Measurements from ENCODE around the gene UBXN1. TPM values are rescaled to one million over a fixed set of nuclear protein-coding genes. Genes with fewer than 3 reads are reported as not detected.

The UBXN1 gene
- polyA plus RNA-seq, 2 of the 4 experiments (the other 2 are of a cell fraction), result 117 to 120 TPM

DNA sequence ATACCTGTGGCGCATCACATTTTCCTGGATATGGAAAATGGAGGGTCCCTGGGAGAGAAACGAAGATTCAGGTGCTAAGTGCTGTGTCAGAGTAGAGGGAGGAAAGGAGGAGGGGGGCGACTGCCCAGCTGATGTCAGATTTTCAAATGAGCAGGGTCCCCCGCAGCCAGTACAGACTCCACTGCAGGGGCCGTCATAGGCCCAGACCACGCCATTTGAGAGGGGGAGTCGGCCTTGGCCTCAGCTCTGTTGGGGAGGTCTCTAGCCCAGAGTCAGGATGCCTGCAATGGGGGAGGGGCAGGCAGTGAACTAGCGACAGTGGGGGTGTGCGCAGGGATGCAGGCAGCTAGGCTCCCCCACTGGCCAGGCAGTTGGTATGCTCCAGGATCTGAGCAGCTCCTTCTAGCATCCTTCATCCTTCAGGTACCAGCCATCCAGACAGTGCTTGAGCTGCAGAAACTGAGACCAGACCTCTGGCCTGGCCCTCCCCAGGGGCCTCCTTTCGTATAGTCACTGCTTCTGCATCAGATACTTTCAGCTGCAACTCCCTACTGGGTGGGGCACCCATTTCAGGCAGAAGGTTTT lies 28.5 kb upstream of the UBXN1 start, which contains the start of the genes BSCL2 and GNG3:
BSCL2 (minus strand) TSS at position 148 of the 585 bp plus-strand sequence. CDS start 229 bp downstream, outside the sequence.
GNG3 (plus strand) TSS at position 400 of the 585 bp plus-strand sequence. CDS start 620 bp downstream, outside the sequence.
- peaks cover 30% of the 10 kb centered on the region for H3K4me1 ChIP-seq
- WGBS (ENCODE audit: missing lambda C conversion rate), result 89% methylated on average over 9 of the region's 10 CpGs
- FAIRE-seq, result no peak
- peak in 1 of 2 experiments; percentile 39 for DNase-seq (ENCODE audit: low read depth in 1 of 2, low spot score in 1 of 2)
- no peak for ATAC-seq
- POLR2A ChIA-PET, result interaction anchor here (6.1 kb wide), 1 partner anchor 20 kb away, joined by 64 read pairs; the partner anchor contains the start of genes HNRNPUL2 and TTC9C
- TF ChIP-seq GATA3 (IDR thresholded peaks at IDR 0.05; ENCODE audit: borderline replicate concordance), result no peak
- no peak for TF ChIP-seq RFX5 (IDR thresholded peaks at IDR 0.05)
- TF ChIP-seq NPAS2 (CRISPR knock-in tag; IDR thresholded peaks at IDR 0.05; ENCODE audit: borderline replicate concordance), result no peak
- TF ChIP-seq MAZ (IDR thresholded peaks at IDR 0.05; ENCODE audit: borderline replicate concordance, low read depth, low read length), result no peak
- no peak for TF ChIP-seq RARB (CRISPR knock-in tag; IDR thresholded peaks at IDR 0.05)
- no peak for TF ChIP-seq E2F6 (IDR thresholded peaks at IDR 0.05; ENCODE audit: borderline replicate concordance, low read depth)
- no peak for TF ChIP-seq TP53 (CRISPR knock-in tag; IDR thresholded peaks at IDR 0.05)
- TF ChIP-seq HMGXB4 (CRISPR knock-in tag; IDR thresholded peaks at IDR 0.05; ENCODE audit: borderline replicate concordance), result no peak
- TF ChIP-seq FOXS1 (CRISPR knock-in tag; IDR thresholded peaks at IDR 0.05), result no peak
- TF ChIP-seq JUNB (IDR thresholded peaks at IDR 0.05), result no peak
- no peak for TF ChIP-seq EHF (CRISPR knock-in tag; IDR thresholded peaks at IDR 0.05)
- TF ChIP-seq RAD21 (conservative IDR thresholded peaks at IDR 0.05 in 1 of 2, IDR thresholded peaks at IDR 0.05 in 1 of 2), result no peak
- no peak for TF ChIP-seq CBX2 (IDR thresholded peaks at IDR 0.05; ENCODE audit: borderline replicate concordance, low read depth)
- TF ChIP-seq PBX3 (IDR thresholded peaks at IDR 0.05), result no peak
- TF ChIP-seq CBX8 (IDR thresholded peaks at IDR 0.05), result no peak
- no peak for TF ChIP-seq USF2 (IDR thresholded peaks at IDR 0.05)
- no peak for TF ChIP-seq KDM5A (IDR thresholded peaks at IDR 0.05)
- no peak for TF ChIP-seq MAFK (IDR thresholded peaks at IDR 0.05; ENCODE audit: partially characterized antibody)
- TF ChIP-seq EP300 (IDR thresholded peaks at IDR 0.05), result no peak
- peak within 1 kb of the TSS; percentile 69 for H3K4me3 ChIP-seq
- no peaks in the 10 kb centered on the region for H3K9me3 ChIP-seq
- CTCF ChIA-PET, result interaction anchor here (0.7 to 5.3 kb wide), 10 partner anchors 7 to 333 kb away, joined by 3 to 37 read pairs (median 4); partner anchors contain the start of genes HNRNPUL2, LBHD1, TTC9C and UQCC3
- peak within 1 kb of the TSS; percentile 89 for H3K4me2 ChIP-seq
- peak within 1 kb of the TSS; percentile 55 to 92; a peak in 5 of 6 replicates for H3K27ac ChIP-seq

DNA sequence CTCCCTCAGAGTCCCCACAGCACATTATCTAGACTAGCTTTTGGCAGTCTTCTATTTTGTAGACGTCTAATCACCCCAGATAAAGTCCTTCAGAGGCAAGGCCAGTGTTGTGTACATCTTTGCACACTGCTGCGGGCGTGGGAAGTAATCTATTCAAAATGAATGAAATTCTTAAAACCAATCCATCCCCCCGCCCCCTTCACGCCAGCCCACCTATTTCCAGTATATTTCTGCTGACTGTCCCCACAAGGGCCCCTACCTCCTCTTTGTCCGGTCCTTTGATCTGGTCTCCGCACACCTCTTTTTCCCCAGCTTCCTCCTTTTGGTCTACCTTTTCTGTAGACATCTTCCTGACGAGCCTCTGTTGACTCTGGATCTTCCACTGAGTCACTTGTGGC lies 28.0 kb upstream of the UBXN1 start:
- ATAC-seq, result no peak
- TF ChIP-seq SMC3 (IDR thresholded peaks at IDR 0.05) (no peak), POLR2A (IDR thresholded peaks at IDR 0.05; ENCODE audit: low read length) (no peak)
- ChIA-PET CTCF (interaction anchor here (1.0 to 5.3 kb wide), 8 partner anchors 9 to 56 kb away, joined by 3 to 37 read pairs (median 6); partner anchors contain the start of genes HNRNPUL2, LBHD1, TTC9C and UQCC3), POLR2A (interaction anchor here (1.0 to 6.1 kb wide), 7 partner anchors 21 to 294 kb away, joined by 3 to 64 read pairs (median 7); partner anchors contain the start of genes C11orf98, CSKMT, EEF1G and HNRNPUL2)
- peaks cover 26% of the 10 kb centered on the region for H3K4me1 ChIP-seq
- FAIRE-seq, result no peak
- no peaks in the 10 kb centered on the region for H3K9me3 ChIP-seq
- 85% methylated on average over 8 of the region's 8 CpGs for WGBS (ENCODE audit: missing lambda C conversion rate)
- no peak overlapping the region for H3K4me3 ChIP-seq
- peak overlapping the region in 1 of 2 experiments; percentile 92; a peak in 2 of 6 replicates for H3K27ac ChIP-seq
- no peak for DNase-seq (ENCODE audit: low read depth in 1 of 2, low spot score in 1 of 2)
- H3K4me2 ChIP-seq, result peak overlapping the region; percentile 78

All from A549 (cell line).